Breast epithelium (tissue), 3 donors: ENCODE results near the gene PCP4L1.

Source experiments
- POLR2A ChIP-seq: fragments of 450-650 bp; IDR thresholded peaks from one replicate; pipeline ENCODE4 v1.6.1; 2016; ENCODE audit warnings: antibody characterized with exemption, mild to moderate bottlenecking, moderate library complexity
- TF ChIP-seq, protein P1 (sequence below), 3 donors: fragments of 450-650 bp; IDR thresholded peaks; one replicate each; pipeline ENCODE4 v1.5.1; 2016 to 2017; ENCODE audit warnings: antibody characterized with exemption in 3 of 3, mild to moderate bottlenecking in 3 of 3, moderate library complexity in 3 of 3

- TF ChIP-seq, protein P1, sequence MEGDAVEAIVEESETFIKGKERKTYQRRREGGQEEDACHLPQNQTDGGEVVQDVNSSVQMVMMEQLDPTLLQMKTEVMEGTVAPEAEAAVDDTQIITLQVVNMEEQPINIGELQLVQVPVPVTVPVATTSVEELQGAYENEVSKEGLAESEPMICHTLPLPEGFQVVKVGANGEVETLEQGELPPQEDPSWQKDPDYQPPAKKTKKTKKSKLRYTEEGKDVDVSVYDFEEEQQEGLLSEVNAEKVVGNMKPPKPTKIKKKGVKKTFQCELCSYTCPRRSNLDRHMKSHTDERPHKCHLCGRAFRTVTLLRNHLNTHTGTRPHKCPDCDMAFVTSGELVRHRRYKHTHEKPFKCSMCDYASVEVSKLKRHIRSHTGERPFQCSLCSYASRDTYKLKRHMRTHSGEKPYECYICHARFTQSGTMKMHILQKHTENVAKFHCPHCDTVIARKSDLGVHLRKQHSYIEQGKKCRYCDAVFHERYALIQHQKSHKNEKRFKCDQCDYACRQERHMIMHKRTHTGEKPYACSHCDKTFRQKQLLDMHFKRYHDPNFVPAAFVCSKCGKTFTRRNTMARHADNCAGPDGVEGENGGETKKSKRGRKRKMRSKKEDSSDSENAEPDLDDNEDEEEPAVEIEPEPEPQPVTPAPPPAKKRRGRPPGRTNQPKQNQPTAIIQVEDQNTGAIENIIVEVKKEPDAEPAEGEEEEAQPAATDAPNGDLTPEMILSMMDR (IDR thresholded peaks at IDR 0.05) = no peak
- TF ChIP-seq POLR2A = no peak
Measured at GRCh38 chr1:161274874-161275273, 16.3 kb downstream of the PCP4L1 start.
